ENCODE data around the gene OR2V2.

OR2V2 gene

GRCh38 chr5:181186022-181186421, 38.6 kb downstream of the OR2V2 start:
- H3K4me1 ChIP-seq, result peaks cover 5% of the 10 kb centered on the region; the same call in 1 of the 2 replicates

GRCh38 chr5:181186986-181187499, 39.7 kb downstream of the OR2V2 start:
- Histone ChIP-seq H3K27me3 (no peaks in the 10 kb centered on the region), H3K9me3 (no peaks in the 10 kb centered on the region), H3K4me3 (ENCODE audit: low read depth, low read length) (peak overlapping the region; percentile 86), H3K36me3 (no peaks in the 10 kb centered on the region), H3K4me1 (peaks cover 1% of the 10 kb centered on the region; the same call in 1 of the 2 replicates)
- TF ChIP-seq, protein P1, sequence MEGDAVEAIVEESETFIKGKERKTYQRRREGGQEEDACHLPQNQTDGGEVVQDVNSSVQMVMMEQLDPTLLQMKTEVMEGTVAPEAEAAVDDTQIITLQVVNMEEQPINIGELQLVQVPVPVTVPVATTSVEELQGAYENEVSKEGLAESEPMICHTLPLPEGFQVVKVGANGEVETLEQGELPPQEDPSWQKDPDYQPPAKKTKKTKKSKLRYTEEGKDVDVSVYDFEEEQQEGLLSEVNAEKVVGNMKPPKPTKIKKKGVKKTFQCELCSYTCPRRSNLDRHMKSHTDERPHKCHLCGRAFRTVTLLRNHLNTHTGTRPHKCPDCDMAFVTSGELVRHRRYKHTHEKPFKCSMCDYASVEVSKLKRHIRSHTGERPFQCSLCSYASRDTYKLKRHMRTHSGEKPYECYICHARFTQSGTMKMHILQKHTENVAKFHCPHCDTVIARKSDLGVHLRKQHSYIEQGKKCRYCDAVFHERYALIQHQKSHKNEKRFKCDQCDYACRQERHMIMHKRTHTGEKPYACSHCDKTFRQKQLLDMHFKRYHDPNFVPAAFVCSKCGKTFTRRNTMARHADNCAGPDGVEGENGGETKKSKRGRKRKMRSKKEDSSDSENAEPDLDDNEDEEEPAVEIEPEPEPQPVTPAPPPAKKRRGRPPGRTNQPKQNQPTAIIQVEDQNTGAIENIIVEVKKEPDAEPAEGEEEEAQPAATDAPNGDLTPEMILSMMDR (IDR thresholded peaks at IDR 0.05; ENCODE audit: low read depth, low read length), result no peak
- DNase-seq, result peak; percentile 54

More at GRCh38 chr5:181186022-181186421, 38.6 kb downstream of the OR2V2 start:
- H3K27me3 ChIP-seq, result no peaks in the 10 kb centered on the region
- TF ChIP-seq, protein P1 (IDR thresholded peaks at IDR 0.05; ENCODE audit: low read depth, low read length), result no peak
- no peaks in the 10 kb centered on the region for H3K9me3 ChIP-seq
- H3K4me3 ChIP-seq (ENCODE audit: low read depth, low read length), result no peak overlapping the region
- no peak for DNase-seq
- H3K36me3 ChIP-seq, result no peaks in the 10 kb centered on the region

DNA sequence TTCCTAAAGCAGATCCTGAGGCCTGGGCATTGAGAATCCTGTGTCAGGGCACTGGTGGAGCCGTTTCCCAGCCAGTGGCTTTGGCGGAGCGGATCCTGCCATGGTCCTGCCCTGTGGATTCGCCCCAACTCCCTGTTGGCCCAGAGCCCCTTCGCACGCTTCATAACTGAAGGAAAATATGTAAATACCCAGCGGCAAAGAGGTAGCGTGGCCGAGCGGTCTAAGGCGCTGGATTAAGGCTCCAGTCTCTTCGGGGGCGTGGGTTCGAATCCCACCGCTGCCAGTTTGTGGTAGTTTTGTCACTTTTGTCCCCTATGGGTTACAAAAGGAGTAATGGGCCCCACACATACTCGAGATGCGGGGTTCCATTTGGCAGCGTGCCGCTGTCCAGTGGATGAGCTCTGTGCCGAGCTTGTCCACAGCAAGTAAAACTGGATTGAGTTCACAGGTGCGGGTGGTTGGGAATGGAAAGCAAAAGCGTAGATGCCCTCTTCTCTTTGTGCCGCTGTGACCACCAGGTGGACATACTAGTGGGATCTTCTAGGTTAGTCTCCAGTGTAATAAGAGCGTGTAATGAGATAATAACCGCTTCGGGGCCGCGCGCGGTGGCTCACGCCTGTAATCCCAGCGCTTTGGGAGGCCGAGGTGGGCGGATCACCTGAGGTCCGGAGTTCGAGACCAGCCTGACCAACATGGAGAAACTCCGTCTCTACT, 40.3 kb downstream of the OR2V2 start:
- Histone ChIP-seq H3K36me3 (no peaks in the 10 kb centered on the region), H3K4me1 (no peaks in the 10 kb centered on the region), H3K9me3 (no peaks in the 10 kb centered on the region), H3K27me3 (no peaks in the 10 kb centered on the region), H3K4me3 (ENCODE audit: low read depth, low read length) (peak overlapping the region; percentile 86)
- peak; percentile 84 for DNase-seq
- TF ChIP-seq, protein P1 (IDR thresholded peaks at IDR 0.05; ENCODE audit: low read depth, low read length), result peak; percentile 56

- H3K27me3 ChIP-seq, result no peaks in the 10 kb centered on the region
- H3K4me1 ChIP-seq, result no peaks in the 10 kb centered on the region
- H3K9me3 ChIP-seq, result no peaks in the 10 kb centered on the region
- H3K36me3 ChIP-seq, result no peaks in the 10 kb centered on the region
- TF ChIP-seq, protein P1 (IDR thresholded peaks at IDR 0.05; ENCODE audit: low read depth, low read length), result no peak
- DNase-seq, result peak; percentile 72
- H3K4me3 ChIP-seq (ENCODE audit: low read depth, low read length), result peak overlapping the region; percentile 71
Observed at GRCh38 chr5:181188700-181189362, 41.4 kb downstream of the OR2V2 start.

DNA sequence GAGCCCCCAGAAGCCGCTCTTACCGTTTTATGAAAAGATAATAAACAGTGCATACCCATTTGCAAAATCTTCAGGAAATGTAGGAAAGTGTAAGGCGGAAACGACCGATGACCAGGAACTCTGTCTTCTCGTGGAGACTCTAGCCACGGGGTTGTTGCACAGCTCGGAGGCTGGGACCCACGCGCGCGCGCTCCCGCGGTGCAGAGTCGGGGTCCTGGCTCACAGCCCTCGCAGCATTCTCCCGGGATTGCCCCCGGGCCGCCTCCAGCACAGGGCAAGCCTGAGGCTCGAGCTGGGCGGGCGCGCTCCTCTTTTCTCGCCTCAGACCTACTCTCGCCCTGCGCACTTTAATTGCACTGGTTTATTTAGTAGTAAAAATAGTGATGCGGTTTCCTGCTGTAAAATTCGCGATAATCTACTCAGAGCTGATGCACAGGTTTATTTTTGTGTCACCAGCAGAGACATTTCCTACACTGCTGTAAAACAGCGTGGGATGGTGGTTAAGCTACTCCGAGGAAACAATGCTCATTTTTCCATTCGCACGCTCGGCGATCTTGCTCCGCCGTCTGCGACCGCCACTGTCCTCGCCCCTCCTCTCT, 42.1 kb downstream of the OR2V2 start:
- Histone ChIP-seq H3K27me3 (no peaks in the 10 kb centered on the region), H3K4me1 (no peaks in the 10 kb centered on the region), H3K4me3 (ENCODE audit: low read depth, low read length) (peak overlapping the region; percentile 71), H3K9me3 (no peaks in the 10 kb centered on the region), H3K36me3 (no peaks in the 10 kb centered on the region)
- TF ChIP-seq, protein P1 (IDR thresholded peaks at IDR 0.05; ENCODE audit: low read depth, low read length), result no peak
- DNase-seq, result peak; percentile 62

Measured in BE2C (cell line).